Putamen (tissue), 1 donor: ENCODE data around the gene KRTAP10-5.
"Not testable (repeated sequence)": the region's sequence is repeated elsewhere in the genome, so short reads cannot be mapped to it uniquely, and the experiment has no call there.

Source experiments
- DNase-seq: peaks from one replicate; pipeline ENCODE4 v3.0.0-alpha.2; 2016; ENCODE audit warnings: low spot score

The KRTAP10-5 gene

GRCh38 chr21:44571844-44572782 lies 8.3 kb downstream of the KRTAP10-5 start:
- no peak for DNase-seq

GRCh38 chr21:44571296-44571695 lies 9.1 kb downstream of the KRTAP10-5 start:
- DNase-seq: no peak

- DNase-seq: no peak
Observed at GRCh38 chr21:44569861-44570517, 10.4 kb downstream of the KRTAP10-5 start.

- DNase-seq: no peak
Observed at GRCh38 chr21:44568667-44569556, 11.5 kb downstream of the KRTAP10-5 start.

GRCh38 chr21:44568261-44568660 lies 12.1 kb downstream of the KRTAP10-5 start:
- no peak for DNase-seq

- DNase-seq: no peak
Observed at GRCh38 chr21:44567481-44568171, 12.8 kb downstream of the KRTAP10-5 start.

GRCh38 chr21:44566403-44566802 lies 14.0 kb downstream of the KRTAP10-5 start:
- DNase-seq: no peak

- DNase-seq: no peak
Observed at GRCh38 chr21:44564886-44565598, 15.4 kb downstream of the KRTAP10-5 start.

GRCh38 chr21:44564099-44564498 lies 16.3 kb downstream of the KRTAP10-5 start:
- DNase-seq: no peak

- no peak for DNase-seq
Observed at GRCh38 chr21:44558695-44559094, 21.7 kb downstream of the KRTAP10-5 start, which contains the start of gene KRTAP10-3. Gene KRTAP10-3 (minus strand): TSS chr21:44558795. CDS start chr21:44558715, 80 bp downstream.

GRCh38 chr21:44558329-44558675 lies 22.1 kb downstream of the KRTAP10-5 start:
- not testable (repeated sequence) for DNase-seq

- no peak for DNase-seq
Observed at GRCh38 chr21:44557491-44558328, 22.7 kb downstream of the KRTAP10-5 start.

GRCh38 chr21:44556879-44557278 lies 23.5 kb downstream of the KRTAP10-5 start:
- DNase-seq: no peak

- DNase-seq: no peak
Observed at GRCh38 chr21:44555200-44555875, 25.1 kb downstream of the KRTAP10-5 start.

- DNase-seq: no peak
Observed at GRCh38 chr21:44552681-44553080, 27.7 kb downstream of the KRTAP10-5 start.

- no peak for DNase-seq
Observed at GRCh38 chr21:44552136-44552535, 28.3 kb downstream of the KRTAP10-5 start.

GRCh38 chr21:44551340-44551961 lies 29.0 kb downstream of the KRTAP10-5 start, which contains the start of gene KRTAP10-2:
Gene KRTAP10-2 (minus strand): TSS chr21:44551505. CDS start chr21:44551458, 47 bp downstream.
- DNase-seq: no peak

GRCh38 chr21:44550807-44551206 lies 29.6 kb downstream of the KRTAP10-5 start:
- no peak for DNase-seq

- DNase-seq: not testable (repeated sequence)
Observed at GRCh38 chr21:44550285-44550684, 30.1 kb downstream of the KRTAP10-5 start.
